Kidney (tissue), 14 donors: ENCODE data around the gene C17orf75. TPM values are rescaled to one million over a fixed set of nuclear protein-coding genes. Genes with fewer than 3 reads are reported as not detected.
"Not testable (repeated sequence)": the region's sequence is repeated elsewhere in the genome, so short reads cannot be mapped to it uniquely, and the experiment has no call there.

Experiments used
- DNase-seq, 5 donors: peaks; one replicate each; pipeline ENCODE4 v3.0.0-alpha.2; 2013 to 2020
- FAIRE-seq: peaks from 2 replicates; lab custom pipeline; 2012; peaks lifted over from hg19 to GRCh38; lab: Jason Lieb, UNC
- H3K27ac ChIP-seq, 2 donors: one replicate each; pipeline ENCODE4 v1.7.0; 2013; ENCODE audit warnings: low read depth in 2 of 2, low read length in 2 of 2, inconsistent platforms in 1 of 2
- H3K27me3 ChIP-seq: one replicate; pipeline ENCODE4 v1.7.1; 2013; ENCODE audit warnings: low read length, inconsistent platforms; ENCODE audit not compliant: control insufficient read depth, insufficient read depth
- H3K36me3 ChIP-seq, 3 donors: one replicate each; pipeline versions ENCODE4 v1.7.0 to v1.7.1; 2013; ENCODE audit warnings: low read length in 3 of 3, control low read depth in 1 of 3, inconsistent platforms in 1 of 3; ENCODE audit not compliant: insufficient read depth in 3 of 3, control insufficient read depth in 2 of 3
- H3K4me1 ChIP-seq, 3 donors: one replicate each; pipeline versions ENCODE4 v1.7.0 to v1.7.1; 2013; ENCODE audit warnings: low read length in 3 of 3, inconsistent platforms in 1 of 3, low read depth in 1 of 3; ENCODE audit not compliant: control insufficient read depth in 2 of 3, insufficient read depth in 2 of 3
- H3K4me3 ChIP-seq, 3 donors: one replicate each; pipeline versions ENCODE4 v1.7.0 to v1.8.1; 2013; ENCODE audit warnings: low read length in 3 of 3, control low read depth in 1 of 3, inconsistent platforms in 1 of 3
- H3K9ac ChIP-seq, 3 donors: one replicate each; pipeline versions ENCODE4 v1.7.0 to v1.7.1; 2013; ENCODE audit warnings: low read length in 3 of 3, control low read depth in 1 of 3, inconsistent platforms in 1 of 3
- H3K9me3 ChIP-seq, 3 donors: one replicate each; pipeline versions ENCODE4 v1.7.0 to v1.7.1; 2013; ENCODE audit warnings: low read length in 3 of 3, control low read depth in 1 of 3, inconsistent platforms in 1 of 3; ENCODE audit not compliant: control insufficient read depth in 2 of 3, insufficient read depth in 1 of 3
- intact Hi-C: fragments of 100-400 bp; cut with DNase I; formaldehyde crosslinking; loops from one replicate; pipeline ENCODE4 v1.11.1; 2022
- polyA plus RNA-seq: library from polyadenylated mRNA; stranded (reverse); fragments of 350-450 nt; fragmentation: Illumina TruSeq; extraction: RNeasy Lipid Tissue Mini Kit (QIAGEN cat#74804); gene quantifications from one replicate; pipeline ENCODE4 v1.2.3, GENCODE V29; 2014; ENCODE audit warnings: low read depth, low replicate concordance; ENCODE audit not compliant: insufficient read depth
- total RNA-seq: library from RNA; stranded (reverse); fragmentation: NEBNext Ultra II Directional; extraction: Animal tissue kit (Norgen Biotek cat#: 25700); gene quantifications from one replicate; pipeline ENCODE4 v1.2.1, GENCODE V29; 2021
- TF ChIP-seq, protein P1 (sequence below): IDR thresholded peaks from 3 replicates; pipeline ENCODE4 v1.5.1; 2012; ENCODE audit warnings: mild to moderate bottlenecking, moderate library complexity, borderline replicate concordance; ENCODE audit not compliant: insufficient read depth; ENCODE audit errors: extremely low read depth
- donor health status: control.
- donor health status: control.
- donor health status: control.
- donor health status: control.
- donor health status: control.
- donor health status: DM: yes; HTN: yes; CAD: no.
- donor health status: Normal renal cell carcinoma (clear cell type).

The C17orf75 gene
- total and polyA plus RNA-seq, 2 donors from 2014 or later: 19.4 to 31.6 TPM

DNA sequence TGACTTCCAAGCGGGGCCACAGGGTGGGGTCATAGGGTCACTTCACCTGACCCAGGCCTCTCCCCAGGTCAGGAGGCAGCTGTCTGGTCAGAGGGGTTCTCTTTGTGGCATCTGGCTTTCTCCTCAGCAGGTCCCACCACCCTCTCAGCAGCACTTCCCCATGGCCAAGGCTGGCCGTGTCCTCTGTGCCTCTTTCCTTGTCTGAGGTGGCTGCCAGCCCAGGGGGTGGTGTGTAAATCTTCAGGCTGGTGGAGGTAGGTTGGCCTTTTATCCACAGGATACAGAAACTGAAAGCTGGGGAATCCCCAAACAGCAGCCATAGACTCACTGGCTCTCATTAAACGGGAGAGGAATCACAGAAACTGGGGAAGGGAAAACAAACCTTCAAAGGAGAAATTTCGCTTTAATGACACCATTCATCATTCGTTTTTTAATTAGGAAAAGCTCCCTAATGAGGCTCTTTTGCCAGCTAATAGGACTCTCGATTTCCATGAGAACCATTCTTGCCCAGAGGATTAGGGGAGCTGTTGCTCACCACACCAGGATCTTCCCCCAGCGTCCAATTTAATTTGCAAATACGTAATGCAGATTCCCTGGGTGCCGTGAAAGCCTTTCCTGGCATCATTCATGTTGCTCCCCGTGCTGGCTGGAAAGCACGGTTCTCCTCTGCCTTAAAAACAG, 18.0 kb downstream of the C17orf75 start:
- FAIRE-seq: no peak
- H3K4me1 ChIP-seq: peaks cover 0 to 3% (median 0%) of the 10 kb centered on the region in 3 donors
- peak in 3 of 5 donors; percentile 25 to 79 (median 35) for DNase-seq
- H3K36me3 ChIP-seq: no peaks in the 10 kb centered on the region
- H3K27ac ChIP-seq: no peak overlapping the region
- no peaks in the 10 kb centered on the region for H3K9me3 ChIP-seq
- H3K4me3 ChIP-seq: peak overlapping the region in 2 of 3 donors; percentile 13 to 45
- intact Hi-C loops: no loop called here
- H3K27me3 ChIP-seq: no peaks in the 10 kb centered on the region
- TF ChIP-seq, protein P1, sequence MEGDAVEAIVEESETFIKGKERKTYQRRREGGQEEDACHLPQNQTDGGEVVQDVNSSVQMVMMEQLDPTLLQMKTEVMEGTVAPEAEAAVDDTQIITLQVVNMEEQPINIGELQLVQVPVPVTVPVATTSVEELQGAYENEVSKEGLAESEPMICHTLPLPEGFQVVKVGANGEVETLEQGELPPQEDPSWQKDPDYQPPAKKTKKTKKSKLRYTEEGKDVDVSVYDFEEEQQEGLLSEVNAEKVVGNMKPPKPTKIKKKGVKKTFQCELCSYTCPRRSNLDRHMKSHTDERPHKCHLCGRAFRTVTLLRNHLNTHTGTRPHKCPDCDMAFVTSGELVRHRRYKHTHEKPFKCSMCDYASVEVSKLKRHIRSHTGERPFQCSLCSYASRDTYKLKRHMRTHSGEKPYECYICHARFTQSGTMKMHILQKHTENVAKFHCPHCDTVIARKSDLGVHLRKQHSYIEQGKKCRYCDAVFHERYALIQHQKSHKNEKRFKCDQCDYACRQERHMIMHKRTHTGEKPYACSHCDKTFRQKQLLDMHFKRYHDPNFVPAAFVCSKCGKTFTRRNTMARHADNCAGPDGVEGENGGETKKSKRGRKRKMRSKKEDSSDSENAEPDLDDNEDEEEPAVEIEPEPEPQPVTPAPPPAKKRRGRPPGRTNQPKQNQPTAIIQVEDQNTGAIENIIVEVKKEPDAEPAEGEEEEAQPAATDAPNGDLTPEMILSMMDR: no peak
- H3K9ac ChIP-seq: peak overlapping the region in 1 of 3 donors; percentile 66

GRCh38 chr17:32323046-32323445, 18.9 kb downstream of the C17orf75 start:
- DNase-seq: no peak
- Histone ChIP-seq H3K4me3 (no peak overlapping the region), H3K27me3 (no peaks in the 10 kb centered on the region), H3K9me3 (no peaks in the 10 kb centered on the region), H3K4me1 (peaks cover 0 to 3% (median 0%) of the 10 kb centered on the region in 3 donors), H3K9ac (no peak overlapping the region), H3K27ac (no peak overlapping the region), H3K36me3 (no peaks in the 10 kb centered on the region)
- intact Hi-C loops: no loop called here
- no peak for FAIRE-seq
- TF ChIP-seq, protein P1: no peak

GRCh38 chr17:32320847-32321246, 21.1 kb downstream of the C17orf75 start:
- H3K9me3 ChIP-seq: no peaks in the 10 kb centered on the region
- no peaks in the 10 kb centered on the region for H3K27me3 ChIP-seq
- H3K4me3 ChIP-seq: no peak overlapping the region
- peaks cover 0 to 3% (median 0%) of the 10 kb centered on the region in 3 donors for H3K4me1 ChIP-seq
- no peaks in the 10 kb centered on the region for H3K36me3 ChIP-seq
- DNase-seq (no peak), FAIRE-seq (no peak)
- H3K27ac ChIP-seq: no peak overlapping the region
- intact Hi-C loops: no loop called here
- no peak overlapping the region for H3K9ac ChIP-seq
- TF ChIP-seq, protein P1: no peak

DNA sequence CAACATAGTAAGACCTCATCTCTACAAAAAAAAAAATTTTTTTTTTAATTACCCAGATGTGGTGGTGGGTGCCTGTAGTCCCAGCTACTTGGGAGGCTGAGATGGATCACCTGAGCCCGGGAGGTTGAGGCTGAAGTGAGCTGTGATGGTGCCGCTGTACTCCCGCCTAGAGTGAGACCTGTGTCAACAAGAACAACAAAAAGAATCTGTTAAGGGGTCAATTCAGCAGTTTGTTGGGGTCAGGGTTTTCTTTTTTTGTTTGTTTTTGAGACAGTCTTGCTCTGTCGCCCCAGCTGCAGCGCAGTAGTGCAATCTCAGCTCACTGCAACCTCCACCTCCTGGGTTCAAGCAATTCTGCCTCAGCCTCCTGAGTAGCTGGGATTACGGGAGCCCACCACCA, 21.9 kb downstream of the C17orf75 start:
- intact Hi-C loops, H3K9ac ChIP-seq, H3K9me3 ChIP-seq, H3K36me3 ChIP-seq, H3K4me3 ChIP-seq, H3K27ac ChIP-seq, H3K27me3 ChIP-seq, FAIRE-seq, H3K4me1 ChIP-seq, DNase-seq: not testable (repeated sequence)
